NCI-H2196 (cell line): ENCODE results near the gene MESP1.
A peak's percentile ranks its signal among the peaks of the same experiment; 100 is the strongest.
"Not testable (repeated sequence)": the region's sequence is repeated elsewhere in the genome, so short reads cannot be mapped to it uniquely, and the experiment has no call there.

Experiments
- DNase-seq: peaks from one replicate; lab custom pipeline; 2025; ENCODE audit not compliant: unreplicated experiment; lab: John Stamatoyannopoulos, UW

The MESP1 gene, protein sequence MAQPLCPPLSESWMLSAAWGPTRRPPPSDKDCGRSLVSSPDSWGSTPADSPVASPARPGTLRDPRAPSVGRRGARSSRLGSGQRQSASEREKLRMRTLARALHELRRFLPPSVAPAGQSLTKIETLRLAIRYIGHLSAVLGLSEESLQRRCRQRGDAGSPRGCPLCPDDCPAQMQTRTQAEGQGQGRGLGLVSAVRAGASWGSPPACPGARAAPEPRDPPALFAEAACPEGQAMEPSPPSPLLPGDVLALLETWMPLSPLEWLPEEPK

DNA sequence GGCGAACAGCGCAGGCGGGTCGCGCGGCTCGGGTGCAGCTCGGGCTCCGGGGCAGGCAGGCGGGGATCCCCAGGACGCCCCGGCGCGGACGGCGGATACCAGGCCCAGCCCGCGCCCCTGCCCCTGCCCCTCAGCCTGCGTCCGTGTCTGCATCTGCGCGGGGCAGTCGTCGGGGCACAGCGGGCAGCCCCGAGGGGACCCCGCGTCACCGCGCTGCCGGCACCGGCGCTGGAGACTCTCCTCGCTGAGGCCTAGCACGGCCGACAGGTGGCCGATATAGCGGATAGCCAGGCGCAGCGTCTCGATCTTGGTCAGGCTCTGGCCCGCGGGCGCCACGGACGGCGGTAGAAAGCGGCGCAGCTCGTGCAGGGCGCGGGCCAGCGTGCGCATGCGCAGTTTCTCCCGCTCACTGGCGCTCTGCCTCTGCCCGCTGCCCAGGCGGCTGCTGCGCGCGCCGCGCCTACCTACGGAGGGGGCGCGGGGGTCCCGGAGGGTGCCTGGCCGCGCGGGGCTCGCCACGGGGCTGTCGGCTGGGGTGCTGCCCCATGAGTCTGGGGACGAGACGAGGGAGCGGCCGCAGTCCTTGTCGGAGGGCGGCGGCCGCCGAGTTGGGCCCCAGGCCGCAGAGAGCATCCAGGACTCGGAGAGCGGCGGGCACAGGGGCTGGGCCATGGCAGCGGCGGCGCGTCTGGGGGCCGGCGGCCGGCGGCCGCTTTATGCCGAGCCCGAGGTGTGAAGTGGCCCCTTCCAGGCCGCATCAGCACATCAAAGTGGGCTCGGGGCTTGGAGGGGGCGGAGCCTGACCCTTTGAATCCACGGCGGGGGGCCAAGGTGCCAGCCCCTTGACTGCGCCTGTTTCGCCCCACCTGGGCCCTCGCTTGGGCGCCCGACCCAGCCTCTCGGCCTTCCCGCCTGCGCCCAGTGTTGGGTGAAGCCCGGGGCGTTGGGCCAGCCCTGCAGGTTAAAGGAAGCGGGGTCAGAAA, at the start of gene MESP1:
Gene MESP1, minus strand, starts transcription at position 690 of the 983 bp plus-strand sequence. Its CDS starts 18 bp downstream, at position 672.
- peak; percentile 83 for DNase-seq

DNA sequence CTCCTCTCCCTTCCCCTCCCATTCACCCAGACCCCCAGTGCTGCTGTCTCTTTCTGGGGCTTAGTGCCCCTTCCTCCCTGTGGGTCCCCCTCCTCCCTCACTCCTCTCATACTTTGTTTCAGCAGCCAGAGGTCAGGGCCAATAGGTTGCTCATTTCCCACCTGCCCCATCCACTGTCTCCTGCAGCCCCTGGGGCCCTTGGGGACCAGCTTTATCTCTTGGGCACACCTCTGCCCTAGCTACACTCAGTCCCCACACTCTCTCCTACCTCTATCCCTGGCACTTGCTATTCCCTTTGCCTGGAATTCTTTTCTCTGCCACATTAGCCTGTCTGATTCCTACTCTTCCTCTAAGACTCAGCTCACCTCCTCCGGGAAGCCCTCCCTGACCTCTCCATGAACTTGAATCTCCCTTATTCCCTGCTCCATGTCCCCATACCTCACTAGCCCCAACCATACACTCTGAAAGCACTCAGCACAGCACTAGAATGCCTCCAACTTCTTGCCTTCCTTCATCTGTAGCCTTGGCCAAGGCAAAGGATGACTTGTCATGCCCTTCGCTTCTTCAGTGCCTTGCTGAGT, 49.0 kb upstream of the MESP1 start:
- DNase-seq: no peak

DNA sequence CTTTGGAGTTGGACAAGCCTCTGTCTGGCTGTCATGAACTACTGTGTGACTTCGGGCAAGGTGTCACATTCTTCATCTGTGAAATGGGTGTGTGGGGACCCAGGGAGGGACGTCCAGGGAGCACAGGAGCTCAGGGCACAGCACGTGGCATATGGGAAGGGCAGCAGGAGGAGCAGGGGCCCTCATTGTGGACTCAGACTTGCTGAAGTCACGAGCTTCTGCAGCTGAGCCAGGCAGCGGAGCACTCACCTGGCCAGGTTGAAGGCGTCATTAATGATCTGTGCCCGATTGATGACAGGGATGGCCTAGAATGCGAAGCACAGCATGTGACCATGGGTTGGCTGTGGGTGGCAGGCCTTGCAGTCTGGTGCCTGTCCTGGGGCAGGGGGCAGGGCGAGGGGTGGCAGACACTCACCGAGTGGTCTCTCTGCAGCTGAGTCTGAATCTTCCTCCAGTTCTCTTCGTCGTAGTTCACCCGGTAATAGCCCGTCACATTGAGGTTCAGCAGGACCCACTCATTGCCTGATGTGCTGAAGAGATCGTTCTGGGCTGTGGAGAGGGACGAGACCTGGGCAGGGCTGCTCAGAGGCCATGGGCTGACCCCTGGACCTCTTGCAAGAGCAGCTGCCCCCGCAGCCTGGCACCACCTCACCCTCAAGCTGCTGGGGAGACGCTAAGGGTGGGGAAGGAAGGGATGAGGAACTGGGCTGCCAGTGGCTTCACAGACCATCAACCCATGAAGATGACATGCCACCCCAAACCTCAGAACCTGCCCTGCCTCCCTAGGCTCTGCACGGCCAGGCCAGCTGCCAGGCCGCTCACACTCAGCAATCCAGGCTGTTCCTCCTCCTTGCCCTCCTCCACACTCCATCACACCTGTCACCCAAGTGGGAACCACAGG, 48.2 kb upstream of the MESP1 start:
- DNase-seq: no peak

DNA sequence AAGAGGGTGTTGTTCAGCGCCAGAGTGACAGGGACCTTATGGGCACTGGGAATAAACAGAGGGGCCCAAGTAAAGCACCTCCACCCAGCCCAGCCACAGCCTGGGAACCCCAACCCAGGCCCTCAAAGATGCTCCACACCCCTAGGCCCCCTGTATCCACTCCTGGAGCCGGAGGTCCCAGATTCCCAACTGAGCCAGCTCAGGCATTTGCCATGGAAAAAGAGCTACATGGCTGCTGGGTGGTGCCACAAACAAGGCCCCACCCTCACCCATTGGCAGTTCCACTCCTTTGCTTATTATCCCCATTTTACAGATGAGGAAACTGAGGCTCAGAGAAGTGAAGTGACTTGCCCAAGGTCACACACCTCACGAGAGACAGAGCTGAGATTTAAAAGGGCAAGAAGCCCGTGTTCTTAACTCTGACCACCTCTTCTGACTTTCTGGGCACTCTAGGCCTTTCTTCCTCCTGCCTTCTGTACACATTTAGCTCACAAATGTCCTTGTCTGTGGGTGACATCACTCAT, 46.7 kb upstream of the MESP1 start:
- DNase-seq: no peak

DNA sequence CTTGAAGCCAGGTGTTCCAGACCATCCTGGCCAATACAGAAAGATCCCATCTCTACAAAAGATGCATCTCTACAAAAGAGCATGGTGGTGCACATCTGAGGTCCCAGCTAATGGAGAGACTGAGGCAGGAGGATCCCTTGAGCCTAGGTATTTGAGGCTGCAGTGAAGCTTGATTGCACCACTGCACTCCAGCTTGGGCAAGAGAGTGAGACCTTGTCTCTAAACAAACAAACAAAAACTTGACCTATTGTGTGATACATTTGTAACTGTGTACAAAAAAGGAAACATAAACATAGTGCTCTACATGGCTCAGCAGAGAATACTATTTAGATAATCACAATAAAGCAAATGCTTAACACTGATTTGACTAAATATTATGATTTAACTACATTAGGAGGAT, 44.9 kb upstream of the MESP1 start:
- no peak for DNase-seq

DNA sequence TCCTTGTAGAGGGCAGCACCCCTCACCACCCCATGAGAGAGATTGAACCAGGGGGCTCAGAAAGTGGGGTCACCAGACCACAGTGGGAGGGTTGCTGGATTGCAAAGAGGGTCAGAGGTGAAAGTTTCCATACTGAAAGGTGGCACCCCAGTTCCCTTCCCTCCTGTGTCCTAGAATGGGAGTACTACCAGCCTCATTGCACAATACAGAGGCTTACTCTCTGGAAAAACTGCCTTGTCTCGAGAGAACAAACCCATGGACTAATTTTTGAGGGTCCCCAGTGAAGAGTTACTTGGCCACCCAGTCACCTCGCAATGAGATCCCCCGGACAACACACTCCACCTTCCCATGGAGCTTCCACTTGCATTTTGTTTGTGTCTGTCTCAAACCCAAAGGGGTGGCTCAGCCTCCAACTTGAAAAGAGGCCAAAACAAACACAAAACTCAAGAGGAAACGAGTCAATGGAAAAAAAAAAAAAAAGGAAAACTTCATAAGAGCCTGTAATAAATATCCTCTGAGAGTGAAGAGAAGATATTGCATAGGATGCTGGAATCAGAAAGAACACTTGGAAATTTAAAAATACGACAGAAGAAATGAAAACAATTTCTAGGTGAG, 43.7 kb upstream of the MESP1 start:
- peak; percentile 3 for DNase-seq

DNA sequence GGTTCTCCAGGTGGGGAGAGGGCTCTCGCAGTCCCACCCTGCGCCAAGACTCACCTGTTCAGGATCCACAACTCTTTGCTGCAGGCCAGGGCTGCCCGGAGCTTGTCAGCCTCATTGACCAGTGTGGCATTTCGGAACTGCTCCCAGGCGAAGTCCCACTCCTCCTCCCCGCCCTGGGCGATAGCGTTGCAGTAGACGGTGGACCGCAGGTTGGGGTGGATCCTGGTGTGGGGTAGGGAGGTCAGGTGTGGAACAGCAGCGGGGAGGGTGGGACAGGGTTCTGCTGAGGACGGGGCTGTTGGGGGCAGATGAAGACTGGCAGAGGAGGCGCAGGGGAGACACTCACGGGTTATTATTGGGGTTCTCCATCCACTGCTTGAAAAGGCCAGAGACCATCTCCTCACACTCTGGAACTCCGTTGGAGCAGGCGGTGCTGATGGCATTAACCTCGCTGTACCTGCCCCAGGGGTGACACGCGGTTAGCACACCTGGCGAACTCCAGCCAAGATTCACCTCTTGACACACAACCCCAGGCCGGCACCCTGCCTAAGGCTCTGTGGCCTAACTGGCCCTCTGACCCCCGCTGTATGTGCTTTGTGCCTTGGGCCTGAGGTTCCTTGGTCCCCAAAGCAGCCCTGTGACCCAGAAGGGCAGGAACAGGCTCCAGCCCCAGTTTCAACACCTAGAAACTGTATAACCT, 41.2 kb upstream of the MESP1 start:
- DNase-seq: no peak

DNA sequence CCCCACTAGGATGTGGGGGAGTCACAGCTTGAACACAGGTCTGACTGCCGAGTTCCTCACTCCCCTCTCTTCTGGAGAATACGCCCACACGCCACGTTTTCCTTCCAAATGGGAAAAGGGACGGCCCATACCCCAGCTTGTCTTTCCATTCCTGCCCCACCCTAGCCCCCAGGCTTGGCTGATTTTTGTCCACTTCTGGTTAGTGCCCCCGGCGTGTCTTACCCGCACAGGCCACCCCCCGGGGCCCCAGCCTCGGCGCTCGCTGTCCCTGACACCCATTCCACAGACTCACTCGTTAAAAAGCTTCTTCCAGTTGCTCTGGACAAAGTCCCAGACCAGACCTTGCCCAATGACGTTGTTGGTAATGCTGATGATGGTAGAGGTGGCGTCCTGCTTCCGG, 39.6 kb upstream of the MESP1 start:
- DNase-seq: no peak

DNA sequence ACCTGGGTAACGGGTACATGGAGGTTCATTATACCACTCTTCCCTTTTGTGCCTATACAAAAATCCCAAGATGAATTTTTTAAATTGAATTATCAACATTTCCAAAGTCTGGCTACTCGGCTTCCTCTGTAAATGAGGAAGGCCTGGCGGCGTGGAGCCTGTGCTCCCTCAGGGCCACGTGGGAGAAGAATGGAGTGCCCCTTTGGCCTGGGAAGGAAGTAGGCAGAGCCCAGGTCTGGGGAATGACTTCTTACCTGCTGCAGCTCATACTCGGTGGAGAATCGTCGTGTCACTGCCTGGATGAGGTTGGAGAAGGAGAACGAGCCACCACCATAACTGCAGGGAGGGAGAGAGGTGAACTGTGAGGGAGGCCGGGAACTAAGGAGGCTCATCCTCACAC, 39.2 kb upstream of the MESP1 start:
- DNase-seq: no peak

DNA sequence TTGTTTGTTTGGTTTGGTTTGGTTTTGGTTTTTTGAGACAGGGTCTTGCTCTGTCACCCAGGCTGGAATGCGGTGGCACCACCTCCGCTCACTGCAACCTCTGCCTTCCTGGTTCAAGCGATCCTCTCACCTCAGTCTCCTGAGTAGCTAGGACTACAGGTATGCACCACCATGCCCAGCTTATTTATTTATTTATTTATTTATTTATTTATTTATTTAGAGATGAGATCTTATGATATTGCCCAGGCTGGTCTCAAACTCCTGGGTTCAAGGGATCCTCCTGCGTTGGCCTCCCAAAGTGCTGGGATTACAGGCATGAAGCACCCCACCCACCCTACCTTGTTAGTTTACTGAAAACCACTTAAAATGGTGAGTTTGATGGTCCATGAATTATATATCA, 37.5 kb upstream of the MESP1 start:
- not testable (repeated sequence) for DNase-seq

DNA sequence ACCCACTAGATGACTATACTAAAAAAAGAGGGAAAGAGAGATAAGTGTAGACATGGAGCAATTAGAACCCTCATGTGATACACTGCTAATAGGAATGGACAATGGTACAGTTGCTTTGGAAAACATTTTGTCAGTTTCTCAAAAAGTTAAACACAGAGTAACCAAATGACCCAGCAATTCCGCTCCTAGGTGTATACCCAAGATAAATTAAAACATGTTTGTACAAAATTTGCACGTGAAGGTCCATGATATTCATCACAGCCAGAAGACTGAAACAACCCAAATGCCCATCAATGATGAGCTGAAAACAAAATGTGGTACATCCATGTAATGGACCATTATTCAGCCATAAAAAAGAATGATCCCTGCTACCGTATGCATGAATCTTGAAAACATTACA, 36.9 kb upstream of the MESP1 start:
- DNase-seq: no peak

DNA sequence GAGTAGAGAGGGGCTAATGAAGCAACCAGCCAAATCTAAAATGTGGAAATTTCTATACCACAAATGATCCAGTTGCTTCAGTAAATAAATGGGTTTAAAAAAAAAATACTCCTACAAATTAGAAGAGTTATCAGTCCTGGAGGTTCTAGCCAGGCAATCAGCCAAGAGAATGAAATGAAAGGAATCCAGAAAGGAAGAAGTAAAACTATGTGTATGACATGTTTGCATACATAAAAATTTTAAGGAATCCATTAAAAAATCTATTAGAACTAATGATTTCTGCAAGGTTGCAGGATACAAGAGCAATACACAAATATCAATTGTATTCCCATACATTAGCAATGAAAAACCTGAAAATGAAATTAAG, 34.7 kb upstream of the MESP1 start:
- DNase-seq: no peak

DNA sequence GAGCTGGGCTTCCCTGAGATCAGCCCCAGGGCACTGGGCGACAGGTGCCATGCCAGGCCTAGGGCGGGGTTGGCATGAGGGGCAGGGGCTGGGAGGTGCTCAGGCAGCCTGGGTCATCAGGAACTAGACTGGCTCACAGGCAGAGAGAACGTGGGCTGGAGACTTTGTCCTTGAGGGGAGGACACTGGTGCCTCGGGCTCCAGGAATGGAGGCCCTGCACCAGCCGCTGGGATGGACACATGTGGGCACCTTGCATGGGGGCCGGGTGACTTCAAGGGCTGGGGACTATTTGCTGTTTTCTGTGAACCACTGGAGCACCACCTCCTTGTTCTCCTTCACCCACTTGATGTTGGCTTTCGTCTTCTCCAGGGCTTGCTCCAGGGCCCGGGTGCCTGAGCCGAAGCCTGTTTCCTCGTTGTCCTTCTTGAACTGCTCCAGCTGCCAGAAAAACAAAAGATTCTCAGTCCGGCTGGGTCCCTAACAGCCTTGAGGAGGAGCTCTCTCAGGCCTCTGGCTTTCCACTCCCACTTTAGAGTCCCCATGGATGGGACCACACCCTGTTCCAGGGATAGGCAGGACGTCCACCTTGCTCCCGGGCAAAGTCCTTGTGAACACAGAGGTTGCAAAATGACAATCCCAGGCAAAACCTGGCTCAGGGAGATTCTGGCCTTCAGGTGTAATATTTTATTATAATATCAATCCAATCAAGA, 34.2 kb upstream of the MESP1 start:
- DNase-seq: no peak

DNA sequence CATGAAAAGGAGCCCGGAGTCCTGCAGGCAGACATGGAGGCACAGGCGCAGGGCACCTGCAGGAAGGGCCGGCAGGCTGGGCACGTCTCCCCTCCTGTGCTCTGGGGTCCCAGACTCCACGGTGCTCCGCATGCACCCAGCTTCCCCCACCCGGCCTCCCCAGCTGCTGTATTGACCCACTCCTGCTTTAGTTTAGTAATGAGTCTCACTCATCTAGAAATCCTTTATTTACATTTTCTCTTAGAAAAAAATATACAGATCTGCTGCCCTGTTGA, 33.6 kb upstream of the MESP1 start:
- no peak for DNase-seq

DNA sequence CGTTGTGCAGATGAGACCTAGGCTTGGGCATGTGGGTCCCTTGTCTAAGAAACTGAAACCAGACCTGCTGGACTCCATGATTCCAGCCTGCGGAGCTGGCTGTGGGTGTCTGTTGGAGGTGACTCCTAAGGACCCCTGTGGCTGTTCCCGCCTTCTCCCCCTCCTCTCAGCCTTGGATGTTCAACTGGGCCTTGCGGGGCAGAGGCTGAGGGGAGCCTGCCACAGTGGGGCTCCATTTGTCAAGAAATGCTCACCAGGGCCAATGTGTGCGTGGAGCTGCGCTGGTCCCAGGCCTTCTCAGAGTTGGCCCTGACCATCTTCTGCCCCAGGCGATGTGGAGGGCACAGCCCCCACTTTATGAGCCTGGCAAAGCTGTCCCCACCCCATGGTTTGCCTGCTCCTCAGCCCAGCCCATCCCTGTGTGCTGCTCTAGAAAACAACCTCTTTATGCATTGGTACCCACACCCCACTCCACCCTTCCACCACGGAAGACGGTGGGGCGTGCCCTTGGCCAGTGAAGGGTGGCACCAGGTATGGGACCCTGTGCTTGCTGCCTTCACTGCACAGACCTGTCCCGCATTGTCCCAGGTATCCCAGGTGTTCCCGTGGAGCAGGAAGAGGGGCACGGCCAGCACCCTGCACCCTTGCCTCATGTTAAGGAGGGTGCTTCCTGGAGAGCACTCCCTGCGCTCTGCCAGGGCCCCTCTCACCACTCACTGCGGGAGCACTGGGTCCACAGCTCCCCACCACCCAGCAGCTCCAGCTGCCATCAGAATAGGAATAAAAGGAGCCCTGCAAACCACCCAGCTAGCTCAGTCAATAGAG, 33.0 kb upstream of the MESP1 start:
- DNase-seq: no peak

DNA sequence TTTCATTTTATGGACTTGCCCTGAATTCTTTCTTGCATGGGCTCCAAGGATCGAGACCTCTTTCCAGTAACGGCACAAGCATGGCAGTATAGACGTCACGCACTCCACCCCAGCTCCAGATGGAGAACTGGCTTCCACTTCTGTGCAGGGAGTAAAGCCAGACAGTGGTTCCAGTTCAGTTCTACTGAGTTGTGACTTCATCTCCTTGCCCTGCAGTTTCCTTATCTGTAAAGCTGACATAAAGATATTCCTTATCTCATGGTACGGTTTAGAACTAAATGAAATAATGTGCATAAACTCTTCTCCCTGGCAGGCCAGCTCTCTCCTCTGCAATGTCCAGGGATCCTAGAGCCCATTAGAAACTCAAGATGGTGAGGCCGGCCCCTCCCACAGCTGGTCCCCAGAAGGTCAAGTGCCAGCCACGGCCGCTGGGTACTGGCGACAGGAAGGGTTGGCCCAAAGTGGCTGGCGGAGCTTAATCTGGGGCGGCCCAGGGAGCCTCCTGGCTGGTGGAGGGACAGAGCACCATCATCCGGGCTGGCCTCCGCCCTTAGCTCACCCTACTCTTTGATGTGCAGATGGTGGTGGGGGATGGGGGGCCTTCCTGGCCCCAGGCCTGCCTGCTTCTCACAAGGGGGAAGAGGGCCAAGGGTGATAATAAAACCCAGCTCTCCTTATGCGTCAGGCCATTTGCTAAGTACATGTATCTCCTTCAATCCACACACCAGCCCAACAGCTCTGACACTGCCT, 32.2 kb upstream of the MESP1 start:
- DNase-seq: no peak

DNA sequence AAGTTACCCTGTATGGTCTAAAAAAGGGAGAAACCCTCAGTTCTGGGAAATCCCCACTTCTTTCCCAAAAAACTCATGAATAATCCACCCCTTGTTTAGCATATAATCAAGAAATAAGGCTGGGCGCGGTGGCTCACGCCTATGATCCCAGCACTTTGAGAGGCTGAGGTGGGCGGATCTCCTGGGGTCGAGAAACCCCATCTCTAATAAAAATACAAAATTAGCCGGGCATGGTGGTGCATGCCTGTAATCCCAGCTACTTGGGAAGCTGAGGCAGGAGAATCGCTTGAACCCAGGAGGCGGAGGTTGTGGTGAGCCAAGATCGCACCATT, 31.5 kb upstream of the MESP1 start:
- not testable (repeated sequence) for DNase-seq
